Heart left ventricle (tissue), 16 donors: ENCODE results near the gene NDUFAB1. TPM values are rescaled to one million over a fixed set of nuclear protein-coding genes. Genes with fewer than 3 reads are reported as not detected.
A peak's percentile ranks its signal among the peaks of the same experiment; 100 is the strongest.
"Not testable (repeated sequence)": the region's sequence is repeated elsewhere in the genome, so short reads cannot be mapped to it uniquely, and the experiment has no call there.

Experiments
- ATAC-seq, 4 donors: fragments of 200-7000 bp; cut with Tn5 transposase; one replicate each; pipeline ENCODE4 v1.9.1; 2020 to 2022; ENCODE audit warnings: moderate library complexity in 4 of 4, mild to moderate bottlenecking in 3 of 4, moderate number of reproducible peaks in 1 of 4
- DNase-seq, 5 donors: peaks; one replicate each; pipeline ENCODE4 v3.0.0-alpha.2; 2020
- H3K27ac ChIP-seq, 12 donors: fragments of 200-600 bp; sonication (generic) in 4 of 12; one replicate each; pipeline versions ENCODE4 v1.5.0 to v1.8.0; 2016 to 2022; ENCODE audit warnings: mild to moderate bottlenecking in 2 of 12
- H3K27me3 ChIP-seq, 9 donors: fragments of 200-600 bp; sonication (generic) in 2 of 9; one replicate each; pipeline versions ENCODE4 v1.5.1 to v1.8.0; 2016 to 2022; ENCODE audit warnings: mild to moderate bottlenecking in 3 of 9
- H3K36me3 ChIP-seq, 9 donors: fragments of 200-600 bp; sonication (generic) in 2 of 9; one replicate each; pipeline versions ENCODE4 v1.5.0 to v1.8.0; 2018 to 2022; ENCODE audit warnings: mild to moderate bottlenecking in 2 of 9
- H3K4me1 ChIP-seq, 12 donors: fragments of 200-600 bp; sonication (generic) in 4 of 12; one replicate each; pipeline versions ENCODE4 v1.5.0 to v1.8.0; 2016 to 2022; ENCODE audit warnings: mild to moderate bottlenecking in 3 of 12
- H3K4me3 ChIP-seq, 12 donors: fragments of 200-600 bp; sonication (generic) in 4 of 12; one replicate each; pipeline versions ENCODE4 v1.5.0 to v1.8.0; 2017 to 2022; ENCODE audit warnings: mild to moderate bottlenecking in 9 of 12, moderate library complexity in 4 of 12
- H3K9me3 ChIP-seq, 12 donors: fragments of 200-600 bp; sonication (generic) in 4 of 12; one replicate each; pipeline versions ENCODE4 v1.5.0 to v1.8.0; 2016 to 2022; ENCODE audit warnings: mild to moderate bottlenecking in 1 of 12
- POLR2A ChIP-seq, 2 donors: fragments of 450-650 bp; IDR thresholded peaks; one replicate each; pipeline ENCODE4 v1.6.1; 2017; ENCODE audit warnings: antibody characterized with exemption in 2 of 2, mild to moderate bottlenecking in 2 of 2, moderate library complexity in 2 of 2
- WGBS, 4 donors: extraction: QIAGEN DNeasy Blood & Tissue Kit in 2 of 4; methylation state at CpG; one replicate each; pipeline versions ENCODE4 v1.1.5 to v1.1.7; 2013 to 2018; 5-methylcytosine and 5-hydroxymethylcytosine counted together
- intact Hi-C, 10 donors: fragments of 100-400 bp; cut with DNase I; formaldehyde crosslinking; loops; one replicate each; pipeline versions ENCODE4 v1.11.1 to v1.14.2; 2022
- polyA plus RNA-seq, 2 donors: library from polyadenylated mRNA; stranded (reverse); fragments of 200-250 nt; gene quantifications; one replicate each; pipeline ENCODE4 v1.2.3, GENCODE V29; 2013
- total RNA-seq, 9 donors: library from RNA; depleted of rRNA in 2 of 9; stranded (reverse); fragments of >200 nt in 2 of 9; fragmentation: NEBNext Ultra II Directional in 3 of 9; extraction: Animal tissue kit (Norgen Biotek cat#: 25700) in 3 of 9; gene quantifications; one replicate each; pipeline versions ENCODE4 v1.1.0 to v1.2.4, GENCODE V29; 2016 to 2023
- TF ChIP-seq, protein P1 (sequence below), 12 donors: fragments of 200-600 bp; sonication (generic) in 4 of 12; IDR thresholded peaks; one replicate each; pipeline versions ENCODE4 v1.5.0 to v1.8.0; 2018 to 2022; ENCODE audit warnings: antibody characterized with exemption in 12 of 12, mild to moderate bottlenecking in 5 of 12
- donor health status: ischemic (EF 13 %, LVEDD 7.1; RV severe dilation, severe dysfunction).
- donor health status: healthy with polysubstance abuse.
- donor health status: DM: no; HTN: yes; CAD: no.
- donor health status: DM: no; HTN: no; CAD: no.
- donor health status: ischemic (EF 25% LVEDD 6.9; RV normal size, moderate dysfunction).
- donor health status: ischemic (EF 25% LVEDD 5.7; RV mildly dilated, moderate dysfunction).
- donor health status: healthy.
- donor health status: DM: yes; HTN: yes; CAD: no.
- donor health status: ischemic (EF 35%, LVEDD 5.7; RV mildly dilated, moderate dysfunction).
- donor health status: nonischemic (EF 11% LVEDD 7.7; RV severe dilation, severe dysfunction).
- donor health status: DM: yes; HTN: yes; CAD: no.
- donor health status: PGD.
- donor health status: ischemic (EF 29% LVEDD 5.4; RV normal size, mild dysfunction).
- donor health status: nonischemic (EF 23%, LVEDD 6.1; RV moderate dilation, normal function).

NDUFAB1 gene
- total and polyA plus RNA-seq, 11 donors, result 298 to 896 (median 435) TPM

DNA sequence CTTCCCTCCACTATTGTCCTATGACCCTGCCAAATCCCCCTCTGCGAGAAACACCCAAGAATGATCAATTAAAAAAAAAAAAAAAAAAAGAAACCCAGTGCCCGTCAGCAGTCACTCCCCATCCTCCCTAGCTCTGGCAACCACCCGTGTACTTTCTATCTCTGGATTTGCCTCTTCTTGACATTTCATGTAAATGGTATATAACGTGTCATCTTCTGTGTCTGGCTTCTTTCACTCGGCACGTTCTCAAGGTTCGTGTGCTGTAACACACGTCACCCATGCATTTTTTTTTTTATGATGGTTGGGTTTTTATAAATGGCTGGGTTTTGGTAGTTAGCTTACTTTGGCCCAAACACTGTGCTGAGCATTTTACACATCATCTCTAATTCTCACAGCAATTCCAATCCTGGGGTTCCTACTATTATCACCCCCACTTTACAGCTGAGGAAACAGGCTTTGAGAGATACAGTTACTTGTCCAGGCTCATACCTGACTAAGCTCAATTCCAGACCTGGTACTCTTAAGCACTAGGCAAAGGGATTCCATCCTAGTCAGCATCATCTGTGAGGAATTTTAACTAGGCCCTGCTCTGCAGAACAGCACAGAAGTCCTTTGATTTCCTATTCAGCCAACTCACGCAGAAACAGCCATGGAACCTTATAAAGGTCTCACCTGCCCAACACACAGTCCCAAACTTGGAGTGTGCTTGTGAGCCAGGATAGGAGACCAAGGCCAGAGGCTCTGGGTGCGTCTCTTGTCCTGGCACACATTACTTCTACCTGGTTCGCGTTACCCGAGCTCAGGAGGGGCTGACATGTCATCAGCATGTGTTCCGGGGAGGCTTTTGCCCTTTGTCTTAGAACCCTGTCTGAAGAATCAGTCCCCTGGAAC lies 11.7 kb downstream of the NDUFAB1 start:
- intact Hi-C loops, result no loop called here
- DNase-seq (no peak), ATAC-seq (peak; percentile 60 to 78 (median 72))
- Histone ChIP-seq H3K27ac (peak overlapping the region in 5 of 12 donors; percentile 0 to 56 (median 25)), H3K4me3 (no peak overlapping the region), H3K27me3 (no peaks in the 10 kb centered on the region), H3K9me3 (no peaks in the 10 kb centered on the region), H3K36me3 (peaks cover 0 to 89% (median 83%) of the 10 kb centered on the region in 9 donors), H3K4me1 (peaks cover 0 to 26% (median 10%) of the 10 kb centered on the region in 12 donors)
- TF ChIP-seq POLR2A (IDR thresholded peaks at IDR 0.05), result no peak
- TF ChIP-seq, protein P1, sequence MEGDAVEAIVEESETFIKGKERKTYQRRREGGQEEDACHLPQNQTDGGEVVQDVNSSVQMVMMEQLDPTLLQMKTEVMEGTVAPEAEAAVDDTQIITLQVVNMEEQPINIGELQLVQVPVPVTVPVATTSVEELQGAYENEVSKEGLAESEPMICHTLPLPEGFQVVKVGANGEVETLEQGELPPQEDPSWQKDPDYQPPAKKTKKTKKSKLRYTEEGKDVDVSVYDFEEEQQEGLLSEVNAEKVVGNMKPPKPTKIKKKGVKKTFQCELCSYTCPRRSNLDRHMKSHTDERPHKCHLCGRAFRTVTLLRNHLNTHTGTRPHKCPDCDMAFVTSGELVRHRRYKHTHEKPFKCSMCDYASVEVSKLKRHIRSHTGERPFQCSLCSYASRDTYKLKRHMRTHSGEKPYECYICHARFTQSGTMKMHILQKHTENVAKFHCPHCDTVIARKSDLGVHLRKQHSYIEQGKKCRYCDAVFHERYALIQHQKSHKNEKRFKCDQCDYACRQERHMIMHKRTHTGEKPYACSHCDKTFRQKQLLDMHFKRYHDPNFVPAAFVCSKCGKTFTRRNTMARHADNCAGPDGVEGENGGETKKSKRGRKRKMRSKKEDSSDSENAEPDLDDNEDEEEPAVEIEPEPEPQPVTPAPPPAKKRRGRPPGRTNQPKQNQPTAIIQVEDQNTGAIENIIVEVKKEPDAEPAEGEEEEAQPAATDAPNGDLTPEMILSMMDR (IDR thresholded peaks at IDR 0.05), result no peak
- 60 to 72% (median 62%) methylated on average over 13 of the region's 14 CpGs for WGBS, 4 donors

DNA sequence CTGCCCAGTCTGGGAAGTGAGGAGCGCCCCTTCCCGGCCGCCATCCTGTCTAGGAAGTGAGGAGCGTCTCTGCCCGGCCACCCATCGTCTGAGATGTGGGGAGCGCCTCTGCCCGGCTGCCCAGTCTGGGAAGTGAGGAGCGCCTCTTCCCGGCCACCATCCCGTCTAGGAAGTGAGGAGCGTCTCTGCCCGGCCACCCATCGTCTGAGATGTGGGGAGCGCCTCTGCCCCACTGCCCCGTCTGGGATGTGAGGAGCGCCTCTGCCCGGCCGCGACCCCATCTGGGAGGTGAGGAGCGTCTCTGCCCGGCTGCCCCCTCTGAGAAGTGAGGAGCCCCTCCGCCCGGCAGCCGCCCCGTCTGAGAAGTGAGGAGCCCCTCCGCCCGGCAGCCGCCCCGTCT lies 12.8 kb downstream of the NDUFAB1 start:
- H3K36me3 ChIP-seq, result peaks cover 0 to 87% (median 80%) of the 10 kb centered on the region in 9 donors
- H3K9me3 ChIP-seq, ATAC-seq, H3K27ac ChIP-seq, H3K27me3 ChIP-seq, DNase-seq, intact Hi-C loops, H3K4me3 ChIP-seq: not testable (repeated sequence)
- H3K4me1 ChIP-seq, result peaks cover 0 to 25% (median 10%) of the 10 kb centered on the region in 12 donors
- 92 to 94% (median 94%) methylated on average over 12 to 30 of the region's 30 CpGs; no CpG with 5 or more reads in 1 of the 4 donors for WGBS, 4 donors

DNA sequence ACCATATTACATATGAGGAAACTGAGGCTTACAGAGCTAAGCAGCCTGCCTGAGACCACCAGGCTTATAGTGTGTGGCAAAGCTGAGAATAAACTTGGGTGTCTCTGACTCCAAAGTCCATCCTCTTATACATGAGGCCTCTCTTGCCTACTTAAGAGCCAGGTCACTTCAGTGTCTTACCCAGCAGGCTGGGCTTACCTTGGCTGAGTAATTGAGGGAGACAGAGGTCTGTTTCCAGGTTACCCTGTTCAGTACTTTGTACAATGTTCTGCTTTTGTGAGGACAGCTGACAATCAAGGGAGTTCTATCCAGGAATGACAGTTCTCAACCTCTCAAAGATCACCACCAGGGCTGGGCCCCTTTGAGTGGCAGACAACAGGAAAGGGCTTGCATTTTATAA lies 14.4 kb downstream of the NDUFAB1 start:
- Histone ChIP-seq H3K36me3 (peaks cover 0 to 85% (median 72%) of the 10 kb centered on the region in 9 donors), H3K9me3 (no peaks in the 10 kb centered on the region), H3K4me3 (no peak overlapping the region), H3K4me1 (peaks cover 0 to 22% (median 8%) of the 10 kb centered on the region in 12 donors), H3K27me3 (no peaks in the 10 kb centered on the region), H3K27ac (no peak overlapping the region)
- no peak for TF ChIP-seq POLR2A (IDR thresholded peaks at IDR 0.05)
- TF ChIP-seq, protein P1 (IDR thresholded peaks at IDR 0.05), result no peak
- DNase-seq (no peak), ATAC-seq (no peak)
- intact Hi-C loops, result no loop called here

DNA sequence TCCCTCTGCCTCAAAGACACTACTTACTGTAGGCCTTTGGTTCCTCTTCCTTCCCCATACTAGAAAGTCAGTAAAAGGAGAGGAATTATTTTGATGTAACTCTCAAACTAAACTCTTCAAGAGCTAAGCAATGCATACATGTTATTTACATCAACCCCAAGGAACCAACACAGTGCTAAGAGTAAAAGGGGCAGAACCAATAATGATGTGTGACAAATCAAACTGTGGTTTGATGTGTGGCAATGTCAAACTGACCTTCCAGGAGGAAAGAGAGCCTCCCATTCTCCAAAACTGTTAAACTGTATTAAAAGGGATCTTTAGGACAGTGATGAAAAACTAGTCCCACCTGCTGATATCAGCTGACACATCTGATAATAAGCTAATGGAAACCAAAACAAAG lies 15.7 kb downstream of the NDUFAB1 start:
- Histone ChIP-seq H3K4me1 (peaks cover 0 to 22% (median 8%) of the 10 kb centered on the region in 12 donors), H3K9me3 (no peaks in the 10 kb centered on the region), H3K27ac (no peak overlapping the region), H3K4me3 (no peak overlapping the region), H3K27me3 (no peaks in the 10 kb centered on the region), H3K36me3 (peaks cover 0 to 85% (median 67%) of the 10 kb centered on the region in 9 donors)
- intact Hi-C loops, result no loop called here
- no peak for ATAC-seq
- no peak for DNase-seq
- no peak for TF ChIP-seq POLR2A (IDR thresholded peaks at IDR 0.05)
- TF ChIP-seq, protein P1 (IDR thresholded peaks at IDR 0.05), result no peak
